ENCODE measurements around the gene CFAP54. TPM values are rescaled to one million over a fixed set of nuclear protein-coding genes. Genes with fewer than 3 reads are reported as not detected.

Gene CFAP54
- total and polyA plus RNA-seq, 2 of the 4 experiments (the other 2 are of a cell fraction): 0.18 to 0.41 TPM

GRCh38 chr12:96605684-96606083 lies 116.3 kb downstream of the CFAP54 start:
- Histone ChIP-seq H3K23ac (ENCODE audit: low read depth, low read length) (no peak overlapping the region), H3K14ac (replicated peaks; ENCODE audit: low read depth, low read length) (no peak overlapping the region), H3K4me1 (ENCODE audit: control insufficient read depth, insufficient read depth, low read length) (no peaks in the 10 kb centered on the region), H2AFZ (replicated peaks; ENCODE audit: low read length, poor library complexity) (no peak overlapping the region), H4K5ac (ENCODE audit: low read depth, low read length) (no peak overlapping the region), H4K91ac (ENCODE audit: insufficient read depth, low read depth, low read length) (no peak overlapping the region), H3K36me3 (ENCODE audit: control insufficient read depth, insufficient read depth, low read length) (no peaks in the 10 kb centered on the region), H3K27me3 (ENCODE audit: control insufficient read depth, insufficient read depth, low read length) (no peaks in the 10 kb centered on the region), H3K4ac (ENCODE audit: low read depth, low read length) (no peak overlapping the region), H3K9ac (ENCODE audit: low read depth, low read length) (no peak overlapping the region), H3K56ac (ENCODE audit: extremely low read depth, insufficient read depth, low read length) (no peak overlapping the region), H3K4me2 (ENCODE audit: low read depth, low read length) (no peak overlapping the region), H3K4me3 (ENCODE audit: insufficient read depth, low read depth, low read length) (no peak overlapping the region), H2BK15ac (ENCODE audit: low read depth, low read length) (no peak overlapping the region), H2AK9ac (replicated peaks; ENCODE audit: low read depth, low read length, poor library complexity) (no peak overlapping the region), H3K27ac (ENCODE audit: insufficient read depth, low read length) (no peak overlapping the region), H2BK120ac (ENCODE audit: low read depth, low read length) (no peak overlapping the region), H3K9me3 (ENCODE audit: control insufficient read depth, insufficient read depth, low read length) (no peaks in the 10 kb centered on the region), H2AK5ac (ENCODE audit: low read depth, low read length) (no peak overlapping the region), H3K79me1 (ENCODE audit: low read depth in 1 of 2, low read length in 2 of 2) (no peaks in the 10 kb centered on the region), H4K20me1 (ENCODE audit: insufficient read depth, low read length) (no peaks in the 10 kb centered on the region), H2BK5ac (ENCODE audit: low read depth, low read length, poor library complexity, severe bottlenecking) (no peak overlapping the region), H3K9me1 (ENCODE audit: insufficient read depth, low read length) (no peaks in the 10 kb centered on the region), H3K18ac (ENCODE audit: low read depth, low read length) (no peak overlapping the region), H4K8ac (ENCODE audit: low read depth in 2 of 2, low read length in 2 of 2) (no peak overlapping the region), H2BK20ac (ENCODE audit: low read depth, low read length) (no peak overlapping the region)
- no TSS peak for BruUV-seq (replicated peaks)
- in situ Hi-C loops (cut with MboI; ENCODE audit: low sequenced_read_pairs) (no loop called here), dilution Hi-C loops (cut with HindIII; ENCODE audit: low sequenced_read_pairs, unreplicated experiment) (no loop called here), intact Hi-C loops (cut with micrococcal nuclease) (no loop called here)
- POLR2A ChIA-PET (ENCODE audit: unreplicated experiment): no interaction called here
- 83% methylated on average over 1 of the region's 2 CpGs; no CpG with 5 or more reads in 1 of the 2 experiments for WGBS, 2 experiments (ENCODE audit: extremely low coverage in 2 of 2, insufficient read length in 1 of 2)
- no peak for TF ChIP-seq MAZ (IDR thresholded peaks at IDR 0.05; ENCODE audit: borderline replicate concordance, low read depth, low read length)
- TF ChIP-seq, protein P1, sequence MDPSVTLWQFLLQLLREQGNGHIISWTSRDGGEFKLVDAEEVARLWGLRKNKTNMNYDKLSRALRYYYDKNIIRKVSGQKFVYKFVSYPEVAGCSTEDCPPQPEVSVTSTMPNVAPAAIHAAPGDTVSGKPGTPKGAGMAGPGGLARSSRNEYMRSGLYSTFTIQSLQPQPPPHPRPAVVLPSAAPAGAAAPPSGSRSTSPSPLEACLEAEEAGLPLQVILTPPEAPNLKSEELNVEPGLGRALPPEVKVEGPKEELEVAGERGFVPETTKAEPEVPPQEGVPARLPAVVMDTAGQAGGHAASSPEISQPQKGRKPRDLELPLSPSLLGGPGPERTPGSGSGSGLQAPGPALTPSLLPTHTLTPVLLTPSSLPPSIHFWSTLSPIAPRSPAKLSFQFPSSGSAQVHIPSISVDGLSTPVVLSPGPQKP (IDR thresholded peaks at IDR 0.05; ENCODE audit: borderline replicate concordance, low read depth, low read length): no peak
- TF ChIP-seq SMC3 (IDR thresholded peaks at IDR 0.05; ENCODE audit: low read depth, low read length): no peak
- no peak for TF ChIP-seq NFE2L2 (IDR thresholded peaks at IDR 0.05; ENCODE audit: low read depth, low read length)
- TF ChIP-seq MXI1 (IDR thresholded peaks at IDR 0.05; ENCODE audit: borderline replicate concordance, low read depth, low read length): no peak
- TF ChIP-seq, protein P2, sequence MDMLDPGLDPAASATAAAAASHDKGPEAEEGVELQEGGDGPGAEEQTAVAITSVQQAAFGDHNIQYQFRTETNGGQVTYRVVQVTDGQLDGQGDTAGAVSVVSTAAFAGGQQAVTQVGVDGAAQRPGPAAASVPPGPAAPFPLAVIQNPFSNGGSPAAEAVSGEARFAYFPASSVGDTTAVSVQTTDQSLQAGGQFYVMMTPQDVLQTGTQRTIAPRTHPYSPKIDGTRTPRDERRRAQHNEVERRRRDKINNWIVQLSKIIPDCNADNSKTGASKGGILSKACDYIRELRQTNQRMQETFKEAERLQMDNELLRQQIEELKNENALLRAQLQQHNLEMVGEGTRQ (IDR thresholded peaks at IDR 0.05; ENCODE audit: low read depth, low read length): no peak
- no peak for TF ChIP-seq BHLHE40 (IDR thresholded peaks at IDR 0.05; ENCODE audit: low read depth, low read length)
- TF ChIP-seq RAD21 (IDR thresholded peaks at IDR 0.05; ENCODE audit: low read length): no peak
- ATAC-seq (ENCODE audit: low read depth) (no peak), DNase-seq (no peak)
- CTCF ChIA-PET: no interaction called here

Measured in IMR-90 (cell line).